Transverse colon (tissue), 4 donors: ENCODE measurements around the gene EPS8. TPM values are rescaled to one million over a fixed set of nuclear protein-coding genes. Genes with fewer than 3 reads are reported as not detected.

ENCODE experiments used
- DNase-seq: peaks from one replicate; pipeline ENCODE4 v3.0.0-alpha.2; 2019
- H3K27ac ChIP-seq, 4 donors: fragments of 200-600 bp; sonication (generic); 2 replicates each; pipeline ENCODE4 v1.5.1; 2016 to 2018; ENCODE audit warnings: inconsistent platforms in 4 of 4
- H3K27me3 ChIP-seq: fragments of 200-600 bp; sonication (generic); 2 replicates; pipeline ENCODE4 v1.5.1; 2017; ENCODE audit warnings: inconsistent platforms
- H3K36me3 ChIP-seq, 4 donors: fragments of 200-600 bp; sonication (generic); 2 replicates each; pipeline ENCODE4 v1.5.1; 2017 to 2019; ENCODE audit warnings: inconsistent platforms in 4 of 4
- H3K4me1 ChIP-seq, 4 donors: fragments of 200-600 bp; sonication (generic); 2 replicates each; pipeline ENCODE4 v1.5.1; 2017 to 2020; ENCODE audit warnings: inconsistent platforms in 4 of 4
- H3K4me3 ChIP-seq, 4 donors: fragments of 200-600 bp; sonication (generic); 1 replicate in 1 of 4; 2 replicates in 3 of 4; pipeline versions ENCODE4 v1.5.1 to v1.6.1; 2017 to 2019; ENCODE audit warnings: inconsistent platforms in 4 of 4
- H3K9me3 ChIP-seq, 2 donors: fragments of 200-600 bp; sonication (generic); 2 replicates each; pipeline ENCODE4 v1.5.1; 2017 to 2019; ENCODE audit warnings: inconsistent platforms in 2 of 2
- EP300 ChIP-seq: sonication (generic); formaldehyde crosslinking; IDR thresholded peaks from one replicate; pipeline ENCODE4 v1.6.1; 2017; ENCODE audit warnings: antibody characterized with exemption, low read depth
- POLR2A ChIP-seq: fragments of 450-650 bp; IDR thresholded peaks from one replicate; pipeline ENCODE4 v1.6.1; 2016; ENCODE audit warnings: antibody characterized with exemption, mild to moderate bottlenecking, moderate library complexity
- POLR2AphosphoS5 ChIP-seq, 3 donors: sonication (generic); formaldehyde crosslinking; IDR thresholded peaks; one replicate each; pipeline ENCODE4 v1.6.1; 2016; ENCODE audit warnings: antibody characterized with exemption in 3 of 3
- WGBS, 2 donors: methylation state at CpG; one replicate each; pipeline ENCODE4 v1.1.5; 2018; ENCODE audit warnings: low coverage in 1 of 2; 5-methylcytosine and 5-hydroxymethylcytosine counted together
- in situ Hi-C, 4 donors: fragments of 200-750 bp; cut with MboI; loops; one replicate each; pipeline versions ENCODE4 v1.15.0 to v1.15.1; 2017; ENCODE audit warnings: low sequenced_read_pairs in 3 of 4, low pct_ligation_motif_present in 1 of 4, low pct_unique_long_range_greater_than_20kb in 1 of 4
- intact Hi-C: fragments of 100-400 bp; cut with DNase I; formaldehyde crosslinking; loops from one replicate; pipeline ENCODE4 v1.15.1; 2023; ENCODE audit warnings: low total_unique reads
- total RNA-seq, 4 donors: library from RNA; depleted of rRNA; stranded (reverse); fragments of >200 nt; gene quantifications; one replicate each; pipeline ENCODE4 v1.1.0, GENCODE V29; 2016
- TF ChIP-seq, protein P1 (sequence below), 5 experiments: fragments of 200-600 bp in 3 of 5; fragments of 450-650 bp in 2 of 5; sonication (generic) in 3 of 5; IDR thresholded peaks; 1 replicate in 2 of 5; 2 replicates in 3 of 5; pipeline ENCODE4 v1.5.1; 2016 to 2017; ENCODE audit warnings: antibody characterized with exemption in 5 of 5, inconsistent platforms in 3 of 5, mild to moderate bottlenecking in 2 of 5, moderate library complexity in 1 of 5

EPS8 gene
- total RNA-seq, 4 donors from 2014 or later: 55.1 to 180 (median 140) TPM

- Histone ChIP-seq H3K27me3 (no peaks in the 10 kb centered on the region), H3K36me3 (no peaks in the 10 kb centered on the region), H3K27ac (peak overlapping the region; percentile 48 to 65 (median 57)), H3K9me3 (no peaks in the 10 kb centered on the region), H3K4me3 (no peak overlapping the region), H3K4me1 (peaks cover 0 to 73% (median 45%) of the 10 kb centered on the region in 4 donors)
- 35 to 38% methylated on average over 5 of the region's 5 CpGs for WGBS, 2 donors
- intact Hi-C loops (no loop called here), in situ Hi-C loops (no loop called here)
- DNase-seq: no peak
- TF ChIP-seq POLR2A (no peak), EP300 (no peak)
- TF ChIP-seq, protein P1, sequence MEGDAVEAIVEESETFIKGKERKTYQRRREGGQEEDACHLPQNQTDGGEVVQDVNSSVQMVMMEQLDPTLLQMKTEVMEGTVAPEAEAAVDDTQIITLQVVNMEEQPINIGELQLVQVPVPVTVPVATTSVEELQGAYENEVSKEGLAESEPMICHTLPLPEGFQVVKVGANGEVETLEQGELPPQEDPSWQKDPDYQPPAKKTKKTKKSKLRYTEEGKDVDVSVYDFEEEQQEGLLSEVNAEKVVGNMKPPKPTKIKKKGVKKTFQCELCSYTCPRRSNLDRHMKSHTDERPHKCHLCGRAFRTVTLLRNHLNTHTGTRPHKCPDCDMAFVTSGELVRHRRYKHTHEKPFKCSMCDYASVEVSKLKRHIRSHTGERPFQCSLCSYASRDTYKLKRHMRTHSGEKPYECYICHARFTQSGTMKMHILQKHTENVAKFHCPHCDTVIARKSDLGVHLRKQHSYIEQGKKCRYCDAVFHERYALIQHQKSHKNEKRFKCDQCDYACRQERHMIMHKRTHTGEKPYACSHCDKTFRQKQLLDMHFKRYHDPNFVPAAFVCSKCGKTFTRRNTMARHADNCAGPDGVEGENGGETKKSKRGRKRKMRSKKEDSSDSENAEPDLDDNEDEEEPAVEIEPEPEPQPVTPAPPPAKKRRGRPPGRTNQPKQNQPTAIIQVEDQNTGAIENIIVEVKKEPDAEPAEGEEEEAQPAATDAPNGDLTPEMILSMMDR (IDR thresholded peaks at IDR 0.05): no peak
Observed at GRCh38 chr12:15728118-15728598, 61.0 kb downstream of the EPS8 start.

DNA sequence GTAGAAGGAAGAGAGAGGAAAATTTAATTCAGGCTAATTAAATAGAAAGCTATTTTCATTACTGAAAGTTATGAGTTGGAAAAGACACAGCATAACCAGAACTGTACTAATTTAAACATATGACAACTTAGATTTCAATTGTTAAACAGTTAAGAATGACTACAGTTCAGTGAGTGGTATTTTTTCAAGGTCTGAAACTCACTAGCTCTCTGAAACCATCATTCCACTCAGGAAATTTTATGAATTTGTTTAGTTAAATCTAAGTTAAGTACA, 62.4 kb downstream of the EPS8 start:
- intact Hi-C loops (no loop called here), in situ Hi-C loops (no loop called here)
- Histone ChIP-seq H3K9me3 (no peaks in the 10 kb centered on the region), H3K27me3 (no peaks in the 10 kb centered on the region), H3K36me3 (no peaks in the 10 kb centered on the region), H3K27ac (peak overlapping the region; percentile 48 to 65 (median 58)), H3K4me3 (no peak overlapping the region), H3K4me1 (peaks cover 0 to 61% (median 33%) of the 10 kb centered on the region in 4 donors)
- TF ChIP-seq, protein P1 (IDR thresholded peaks at IDR 0.05): no peak
- TF ChIP-seq EP300 (no peak), POLR2AphosphoS5 (IDR thresholded peaks at IDR 0.05) (no peak), POLR2A (no peak)
- DNase-seq: no peak

DNA sequence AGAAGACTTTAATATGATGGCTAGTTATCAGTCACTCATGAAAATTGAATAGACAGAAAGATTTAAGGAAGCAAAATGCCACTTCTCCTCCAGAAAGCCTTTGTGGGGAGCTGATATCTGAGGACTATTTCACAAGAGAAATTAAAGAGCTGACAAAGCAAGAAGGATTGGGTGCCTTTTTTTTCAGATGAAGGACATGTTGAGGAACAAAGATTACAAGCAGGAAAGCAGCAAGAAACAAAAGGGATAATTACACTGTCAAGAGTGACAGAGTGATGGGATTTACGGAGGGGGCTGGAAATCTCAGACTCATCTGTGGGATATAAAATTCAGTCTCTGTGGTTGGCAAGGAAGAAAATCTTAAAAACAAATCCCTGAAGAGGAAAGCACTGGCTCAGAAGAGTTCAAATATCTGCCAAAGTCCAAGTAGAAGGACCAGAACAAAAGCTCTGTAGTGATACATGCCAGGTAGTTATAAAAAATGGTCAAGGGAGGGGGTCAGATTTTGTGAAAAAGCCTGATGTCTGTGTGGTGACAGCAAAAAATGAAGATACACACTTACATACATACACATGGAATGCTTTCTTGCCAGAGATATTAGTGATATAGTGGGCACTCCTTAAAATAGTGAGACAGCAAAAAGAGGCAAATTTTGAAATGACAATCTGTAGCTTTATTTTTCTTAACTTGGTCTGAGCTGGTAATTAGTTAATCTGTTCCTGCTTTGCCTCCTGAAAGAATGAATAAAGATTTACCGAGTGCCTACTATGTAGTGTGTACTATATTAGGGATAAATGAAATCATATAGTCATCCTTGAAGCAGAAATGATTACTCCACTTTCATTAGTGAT, 62.9 kb downstream of the EPS8 start:
- peak in 1 of 3 donors; percentile 15 for TF ChIP-seq POLR2AphosphoS5 (IDR thresholded peaks at IDR 0.05)
- no peak for TF ChIP-seq EP300
- no peak overlapping the region for H3K4me3 ChIP-seq
- in situ Hi-C loops: no loop called here
- intact Hi-C loops: no loop called here
- WGBS, 2 donors: 28 to 33% methylated on average over 2 of the region's 2 CpGs
- no peaks in the 10 kb centered on the region for H3K36me3 ChIP-seq
- no peaks in the 10 kb centered on the region for H3K9me3 ChIP-seq
- no peak for DNase-seq
- no peaks in the 10 kb centered on the region for H3K27me3 ChIP-seq
- peak overlapping the region; percentile 48 to 65 (median 58) for H3K27ac ChIP-seq
- H3K4me1 ChIP-seq: peaks cover 0 to 61% (median 31%) of the 10 kb centered on the region in 4 donors

GRCh38 chr12:15722951-15723350, 66.2 kb downstream of the EPS8 start:
- no peaks in the 10 kb centered on the region for H3K9me3 ChIP-seq
- in situ Hi-C loops (no loop called here), intact Hi-C loops (no loop called here)
- no peak overlapping the region for H3K4me3 ChIP-seq
- H3K4me1 ChIP-seq: peaks cover 13 to 75% (median 47%) of the 10 kb centered on the region in 4 donors
- WGBS, 2 donors: 97% methylated on average over 1 of the region's 1 CpG; no CpG with 5 or more reads in 1 of the 2 donors
- DNase-seq: no peak
- no peaks in the 10 kb centered on the region for H3K27me3 ChIP-seq
- no peak overlapping the region for H3K27ac ChIP-seq
- H3K36me3 ChIP-seq: no peaks in the 10 kb centered on the region
- TF ChIP-seq EP300 (no peak), POLR2A (no peak), POLR2AphosphoS5 (IDR thresholded peaks at IDR 0.05) (no peak)
- TF ChIP-seq, protein P1 (IDR thresholded peaks at IDR 0.05): no peak
